SK-N-SH treated with all-trans-retinoic acid at 6 μM for 48 hours (cell line): ENCODE measurements around the gene RAET1E.

ENCODE experiments used
- CSDC2 ChIP-seq: fragments of 250-450 bp; sonication (Bioruptor Pico); IDR thresholded peaks from 2 replicates; pipeline ENCODE4 v1.5.0; 2020; ENCODE audit warnings: mild to moderate bottlenecking, moderate library complexity
- PATZ1 ChIP-seq: fragments of 250-450 bp; sonication (Bioruptor Pico); IDR thresholded peaks from 2 replicates; pipeline ENCODE4 v1.8.0; 2020; ENCODE audit warnings: mild to moderate bottlenecking, moderate library complexity, borderline replicate concordance
- RARB ChIP-seq: fragments of 250-450 bp; sonication (Bioruptor Pico); IDR thresholded peaks from 2 replicates; pipeline ENCODE4 v1.8.0; 2021; ENCODE audit warnings: mild to moderate bottlenecking, moderate library complexity
- TOX ChIP-seq: fragments of 250-450 bp; sonication (Bioruptor Pico); IDR thresholded peaks from 2 replicates; pipeline ENCODE4 v1.8.0; 2021; ENCODE audit warnings: mild to moderate bottlenecking, moderate library complexity, borderline replicate concordance
- ZFP30 ChIP-seq: fragments of 450-650 bp; formaldehyde crosslinking; IDR thresholded peaks from 2 replicates; pipeline ENCODE4 v1.5.0; 2022; ENCODE audit warnings: mild to moderate bottlenecking, moderate library complexity

GRCh38 chr6:149897855-149898744 is at the start of gene RAET1E:
- TF ChIP-seq CSDC2 (CRISPR knock-in tag) (no peak), RARB (no peak), TOX (no peak), PATZ1 (CRISPR knock-in tag) (no peak), ZFP30 (CRISPR knock-in tag) (no peak)
